ENCODE results near the gene AXIN1. TPM values are rescaled to one million over a fixed set of nuclear protein-coding genes. Genes with fewer than 3 reads are reported as not detected.

AXIN1 gene
- total and polyA plus RNA-seq, 9 of the 15 experiments (the other 6 are each of a cell fraction or from before 2014, with no cell fraction given), result 0.42 to 58.0 (median 25.9) TPM

DNA sequence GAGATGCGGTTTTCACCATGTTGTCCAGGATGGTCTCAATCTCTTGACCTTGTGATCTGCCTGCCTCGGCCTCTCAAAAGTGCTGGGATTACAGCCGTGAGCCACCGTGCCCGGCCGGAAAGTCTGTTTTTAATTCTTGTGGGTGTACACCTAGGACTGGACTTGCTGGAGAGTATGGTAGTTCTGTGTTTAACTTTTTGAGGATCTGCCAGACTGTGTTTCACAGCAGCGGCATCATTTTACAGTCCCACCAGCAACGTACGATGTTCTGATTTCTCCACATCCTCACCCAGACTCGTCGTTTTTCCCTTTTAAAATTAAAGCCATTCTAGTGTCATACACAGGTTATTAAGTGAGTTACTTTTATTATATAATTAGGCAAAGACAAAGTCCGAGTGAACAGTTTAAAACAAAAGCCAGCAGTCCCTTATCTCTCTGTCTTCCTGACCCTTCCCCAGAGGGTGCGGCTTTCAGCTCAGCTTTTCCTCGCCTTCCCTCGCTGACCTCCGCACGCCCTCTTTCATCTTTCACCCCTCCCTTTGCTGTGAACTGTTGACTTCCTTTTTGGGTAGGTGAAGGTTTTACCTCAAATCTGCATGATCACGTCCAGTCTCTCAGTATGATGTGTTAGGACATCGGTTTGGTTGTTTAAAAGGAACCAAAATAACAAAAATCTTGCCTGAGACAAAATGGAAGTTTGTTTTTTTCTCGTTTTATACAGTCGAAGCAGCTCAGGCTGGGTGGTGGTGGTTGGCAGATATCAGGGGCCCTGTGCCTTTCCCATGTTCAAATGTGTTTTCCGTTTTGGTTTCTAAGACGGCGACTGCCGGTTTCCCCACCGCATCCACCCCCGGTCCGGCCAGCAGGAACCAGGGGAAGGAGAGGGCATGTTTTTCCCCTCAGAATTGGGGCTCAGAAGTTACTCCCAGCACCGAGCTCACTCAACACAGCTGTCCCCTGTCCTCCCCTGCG lies 99.9 kb downstream of the AXIN1 start (continued):
- TF ChIP-seq ETV5 (CRISPR knock-in tag; IDR thresholded peaks at IDR 0.05; ENCODE audit: low read depth) (peak; percentile 58; the same call in 1 of the 2 replicates), ZFP30 (CRISPR knock-in tag; IDR thresholded peaks at IDR 0.05; ENCODE audit: borderline replicate concordance) (no peak), KLF10 (CRISPR knock-in tag; IDR thresholded peaks at IDR 0.05) (no peak), ZNF77 (CRISPR knock-in tag; IDR thresholded peaks at IDR 0.05) (no peak), EGR1 (conservative IDR thresholded peaks at IDR 0.05) (peak; percentile 35; the same call in 1 of the 2 replicates), ZNF143 (CRISPR knock-in tag; IDR thresholded peaks at IDR 0.05) (no peak), CREM (IDR thresholded peaks at IDR 0.05; ENCODE audit: low read depth) (0 out of 2 replicates have a peak, but pooled peaks have one; percentile 12), L3MBTL2 (IDR thresholded peaks at IDR 0.05) (peak; percentile 47; the same call in 1 of the 2 replicates), ZBTB1 (CRISPR knock-in tag; IDR thresholded peaks at IDR 0.05; ENCODE audit: borderline replicate concordance, low read depth) (no peak), ZFPM2 (CRISPR knock-in tag; IDR thresholded peaks at IDR 0.05) (no peak), CREB1 (IDR thresholded peaks at IDR 0.05) (no peak), CREB1 (CRISPR knock-in tag; IDR thresholded peaks at IDR 0.05) (no peak), TBP (optimal IDR thresholded peaks at IDR 0.05; ENCODE audit: low read depth, low read length) (peak; percentile 31), SIN3A (IDR thresholded peaks at IDR 0.05; ENCODE audit: borderline replicate concordance in 2 of 2, control insufficient read depth in 1 of 2, low read depth in 2 of 2, low read length in 2 of 2) (no peak), RNF2 (IDR thresholded peaks at IDR 0.05) (peak; percentile 12; the same call in 1 of the 2 replicates), KDM5B (IDR thresholded peaks at IDR 0.05; ENCODE audit: insufficient replicate concordance, low read depth, low read length) (no peak), SPI1 (IDR thresholded peaks at IDR 0.05; ENCODE audit: borderline replicate concordance, low read depth, low read length) (peak; percentile 74), PKNOX1 (IDR thresholded peaks at IDR 0.05) (no peak), ZNF57 (CRISPR knock-in tag; IDR thresholded peaks at IDR 0.05) (no peak), TAF9B (IDR thresholded peaks at IDR 0.05; ENCODE audit: partially characterized antibody) (no peak), ZNF764 (CRISPR knock-in tag; IDR thresholded peaks at IDR 0.05; ENCODE audit: low read depth) (no peak), ID3 (CRISPR knock-in tag; IDR thresholded peaks at IDR 0.05) (no peak), ID3 (tag; IDR thresholded peaks at IDR 0.05) (peak; percentile 44; the same call in 1 of the 2 replicates), ZSCAN29 (IDR thresholded peaks at IDR 0.05) (no peak), GTF2F1 (IDR thresholded peaks at IDR 0.05; ENCODE audit: low read depth, low read length) (no peak), TRIM28 (IDR thresholded peaks at IDR 0.05) (no peak)
- TF ChIP-seq, protein P1, sequence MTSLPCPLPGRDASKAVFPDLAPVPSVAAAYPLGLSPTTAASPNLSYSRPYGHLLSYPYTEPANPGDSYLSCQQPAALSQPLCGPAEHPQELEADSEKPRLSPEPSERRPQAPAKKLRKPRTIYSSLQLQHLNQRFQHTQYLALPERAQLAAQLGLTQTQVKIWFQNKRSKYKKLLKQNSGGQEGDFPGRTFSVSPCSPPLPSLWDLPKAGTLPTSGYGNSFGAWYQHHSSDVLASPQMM (CRISPR knock-in tag; IDR thresholded peaks at IDR 0.05), result no peak
- TF ChIP-seq, protein P2, sequence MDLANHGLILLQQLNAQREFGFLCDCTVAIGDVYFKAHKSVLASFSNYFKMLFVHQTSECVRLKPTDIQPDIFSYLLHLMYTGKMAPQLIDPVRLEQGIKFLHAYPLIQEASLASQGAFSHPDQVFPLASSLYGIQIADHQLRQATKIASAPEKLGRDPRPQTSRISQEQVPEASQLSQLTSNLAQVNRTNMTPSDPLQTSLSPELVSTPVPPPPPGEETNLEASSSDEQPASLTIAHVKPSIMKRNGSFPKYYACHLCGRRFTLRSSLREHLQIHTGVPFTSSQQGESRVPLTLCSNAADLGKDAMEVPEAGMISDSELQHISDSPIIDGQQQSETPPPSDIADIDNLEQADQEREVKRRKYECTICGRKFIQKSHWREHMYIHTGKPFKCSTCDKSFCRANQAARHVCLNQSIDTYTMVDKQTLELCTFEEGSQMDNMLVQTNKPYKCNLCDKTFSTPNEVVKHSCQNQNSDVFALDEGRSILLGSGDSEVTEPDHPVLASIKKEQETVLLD (IDR thresholded peaks at IDR 0.05), result 0 out of 2 replicates have a peak, but pooled peaks have one; percentile 53

All from K562 (cell line).